Measurements from ENCODE around the gene THSD7B. TPM values are rescaled to one million over a fixed set of nuclear protein-coding genes. Genes with fewer than 3 reads are reported as not detected.

The THSD7B gene
- total RNA-seq, 1 donor from 2014 or later, result 0.81 TPM

DNA sequence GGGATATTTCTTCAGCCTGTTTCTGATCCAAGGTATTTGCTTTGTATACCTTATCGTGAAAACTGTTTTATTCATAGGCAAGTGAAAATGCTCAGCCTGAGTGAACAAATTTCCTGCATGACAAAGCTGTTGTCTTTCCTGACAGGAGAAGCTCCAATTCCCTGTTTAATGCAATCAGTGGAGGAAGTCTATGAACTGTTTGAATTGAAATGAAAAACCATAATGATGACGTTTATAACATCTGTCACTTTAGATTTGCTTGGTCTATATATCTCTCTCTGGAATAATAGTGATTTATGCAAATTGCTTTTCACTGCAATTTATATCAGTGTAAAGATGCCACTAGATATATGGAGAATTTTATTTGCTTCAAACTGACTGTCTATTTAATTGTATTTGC, 959.6 kb downstream of the THSD7B start:
- no peak overlapping the region for H3K4me3 ChIP-seq (ENCODE audit: low read depth, low read length)
- TF ChIP-seq, protein P1, sequence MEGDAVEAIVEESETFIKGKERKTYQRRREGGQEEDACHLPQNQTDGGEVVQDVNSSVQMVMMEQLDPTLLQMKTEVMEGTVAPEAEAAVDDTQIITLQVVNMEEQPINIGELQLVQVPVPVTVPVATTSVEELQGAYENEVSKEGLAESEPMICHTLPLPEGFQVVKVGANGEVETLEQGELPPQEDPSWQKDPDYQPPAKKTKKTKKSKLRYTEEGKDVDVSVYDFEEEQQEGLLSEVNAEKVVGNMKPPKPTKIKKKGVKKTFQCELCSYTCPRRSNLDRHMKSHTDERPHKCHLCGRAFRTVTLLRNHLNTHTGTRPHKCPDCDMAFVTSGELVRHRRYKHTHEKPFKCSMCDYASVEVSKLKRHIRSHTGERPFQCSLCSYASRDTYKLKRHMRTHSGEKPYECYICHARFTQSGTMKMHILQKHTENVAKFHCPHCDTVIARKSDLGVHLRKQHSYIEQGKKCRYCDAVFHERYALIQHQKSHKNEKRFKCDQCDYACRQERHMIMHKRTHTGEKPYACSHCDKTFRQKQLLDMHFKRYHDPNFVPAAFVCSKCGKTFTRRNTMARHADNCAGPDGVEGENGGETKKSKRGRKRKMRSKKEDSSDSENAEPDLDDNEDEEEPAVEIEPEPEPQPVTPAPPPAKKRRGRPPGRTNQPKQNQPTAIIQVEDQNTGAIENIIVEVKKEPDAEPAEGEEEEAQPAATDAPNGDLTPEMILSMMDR (conservative IDR thresholded peaks at IDR 0.05; ENCODE audit: low read depth, low read length), result no peak
- DNase-seq (ENCODE audit: low read depth), result no peak
